WTC11 (cell line): ENCODE results near the gene RIPPLY2. TPM values are rescaled to one million over a fixed set of nuclear protein-coding genes. Genes with fewer than 3 reads are reported as not detected.
"Not testable (repeated sequence)": the region's sequence is repeated elsewhere in the genome, so short reads cannot be mapped to it uniquely, and the experiment has no call there.

Source experiments
- ATAC-seq: fragments of 200-7000 bp; cut with Tn5 transposase; 2 replicates; pipeline ENCODE4 v1.10.0; 2021; ENCODE audit warnings: mild to moderate bottlenecking, moderate library complexity
- CTCF ChIA-PET: fragments of 300-600 bp; sonication (Branson Sonifier 250); formaldehyde crosslinking; loops from one replicate; lab custom pipeline; 2021; ENCODE audit warnings: antibody characterized with exemption; lab: Charles Lee
- POLR2A ChIA-PET: fragments of 350-600 bp; sonication (Branson Sonifier 250); formaldehyde crosslinking; loops from one replicate; lab custom pipeline; 2021; ENCODE audit warnings: antibody characterized with exemption; lab: Charles Lee
- DNase-seq: peaks from one replicate; pipeline ENCODE4 v3.0.0; 2021; ENCODE audit warnings: low spot score
- H3K27ac Mint-ChIP-seq: 2 replicates; pipeline ENCODE4 v1.8.0; 2021; ENCODE audit warnings: mixed read lengths
- H3K27me3 Mint-ChIP-seq: 2 replicates; pipeline ENCODE4 v1.8.0; 2021; ENCODE audit warnings: low read depth, mild to moderate bottlenecking, moderate library complexity, mixed read lengths
- H3K36me3 Mint-ChIP-seq: 2 replicates; pipeline ENCODE4 v1.8.0; 2021; ENCODE audit warnings: mixed read lengths
- H3K4me1 Mint-ChIP-seq: 2 replicates; pipeline ENCODE4 v1.8.0; 2022; ENCODE audit warnings: mixed read lengths
- H3K4me3 Mint-ChIP-seq: 2 replicates; pipeline ENCODE4 v1.8.0; 2021; ENCODE audit warnings: mild to moderate bottlenecking, moderate library complexity, mixed read lengths
- H3K9me3 Mint-ChIP-seq: 2 replicates; pipeline ENCODE4 v1.8.0; 2021; ENCODE audit warnings: mixed read lengths
- ATF1 ChIP-seq: sonication (generic); formaldehyde crosslinking; IDR thresholded peaks from 2 replicates; pipeline ENCODE4 v1.8.1; 2023; ENCODE audit warnings: mild to moderate bottlenecking, moderate library complexity, missing genetic modification reagents
- ELF4 ChIP-seq: sonication (generic); formaldehyde crosslinking; IDR thresholded peaks from 2 replicates; pipeline ENCODE4 v1.8.1; 2022; ENCODE audit warnings: low read depth, mild to moderate bottlenecking, moderate library complexity, missing genetic modification reagents
- ESRRA ChIP-seq: sonication (generic); formaldehyde crosslinking; IDR thresholded peaks from 2 replicates; pipeline ENCODE4 v1.8.1; 2022; ENCODE audit warnings: mild to moderate bottlenecking, missing genetic modification reagents, borderline replicate concordance
- ETV6 ChIP-seq: sonication (generic); formaldehyde crosslinking; IDR thresholded peaks from 2 replicates; pipeline ENCODE4 v1.8.1; 2022; ENCODE audit warnings: mild to moderate bottlenecking, missing genetic modification reagents
- GABPB1 ChIP-seq: sonication (generic); formaldehyde crosslinking; IDR thresholded peaks from 2 replicates; pipeline ENCODE4 v1.8.1; 2023; ENCODE audit warnings: mild to moderate bottlenecking, missing genetic modification reagents
- GRHL2 ChIP-seq: fragments of 250-450 bp; sonication (Bioruptor Pico); IDR thresholded peaks from 2 replicates; pipeline ENCODE4 v1.8.0; 2022; ENCODE audit warnings: mild to moderate bottlenecking, moderate library complexity; ENCODE audit not compliant: insufficient replicate concordance, severe bottlenecking
- JAZF1 ChIP-seq: fragments of 250-450 bp; sonication (Bioruptor Pico); IDR thresholded peaks from 2 replicates; pipeline ENCODE4 v1.9.0; 2021; ENCODE audit warnings: moderate library complexity, mild to moderate bottlenecking, inconsistent platforms
- JUN ChIP-seq: sonication (generic); formaldehyde crosslinking; IDR thresholded peaks from 2 replicates; pipeline ENCODE4 v1.8.0; 2023; ENCODE audit warnings: mild to moderate bottlenecking, missing genetic modification reagents
- NR2C2 ChIP-seq: sonication (generic); formaldehyde crosslinking; IDR thresholded peaks from 2 replicates; pipeline ENCODE4 v1.8.0; 2022; ENCODE audit warnings: mild to moderate bottlenecking, missing genetic modification reagents
- NR3C1 ChIP-seq: sonication (generic); formaldehyde crosslinking; conservative IDR thresholded peaks from 2 replicates; pipeline ENCODE4 v1.8.1; 2023; ENCODE audit warnings: low read depth, mild to moderate bottlenecking, missing genetic modification reagents
- PRRX2 ChIP-seq: fragments of 250-450 bp; sonication (Bioruptor Pico); IDR thresholded peaks from 2 replicates; pipeline ENCODE4 v1.8.0; 2021; ENCODE audit warnings: mild to moderate bottlenecking
- RELA ChIP-seq: sonication (generic); formaldehyde crosslinking; IDR thresholded peaks from 2 replicates; pipeline ENCODE4 v1.8.1; 2022; ENCODE audit warnings: missing genetic modification reagents, mild to moderate bottlenecking, borderline replicate concordance
- SOX15 ChIP-seq: fragments of 250-450 bp; sonication (Bioruptor Pico); IDR thresholded peaks from 2 replicates; pipeline ENCODE4 v1.9.0; 2021; ENCODE audit warnings: mild to moderate bottlenecking
- TCF7 ChIP-seq: sonication (generic); formaldehyde crosslinking; IDR thresholded peaks from 2 replicates; pipeline ENCODE4 v1.8.0; 2022; ENCODE audit warnings: mild to moderate bottlenecking, low read depth, missing genetic modification reagents, moderate library complexity
- TEAD1 ChIP-seq: sonication (generic); formaldehyde crosslinking; IDR thresholded peaks from 2 replicates; pipeline ENCODE4 v1.8.0; 2022; ENCODE audit warnings: mild to moderate bottlenecking, missing genetic modification reagents
- ZNF423 ChIP-seq: fragments of 250-450 bp; sonication (Bioruptor Pico); IDR thresholded peaks from 2 replicates; pipeline ENCODE4 v2.1.2; 2022; ENCODE audit warnings: mild to moderate bottlenecking, moderate library complexity
- total RNA-seq: library from RNA; stranded (reverse); gene quantifications from 3 replicates; pipeline ENCODE4 v1.2.3, GENCODE V29; 2021
- TF ChIP-seq, protein P1 (sequence below): sonication (generic); formaldehyde crosslinking; IDR thresholded peaks from 2 replicates; pipeline ENCODE4 v1.8.0; 2022; ENCODE audit warnings: mild to moderate bottlenecking, missing genetic modification reagents
- TF ChIP-seq, protein P2 (sequence below): sonication (generic); formaldehyde crosslinking; conservative IDR thresholded peaks from 2 replicates; pipeline ENCODE4 v1.8.1; 2023; ENCODE audit warnings: mild to moderate bottlenecking, low read depth, missing genetic modification reagents, moderate library complexity
- TF ChIP-seq, protein P3 (sequence below): sonication (generic); formaldehyde crosslinking; IDR thresholded peaks from 2 replicates; pipeline ENCODE4 v1.8.0; 2023; ENCODE audit warnings: mild to moderate bottlenecking, missing genetic modification reagents
- TF ChIP-seq, protein P4 (sequence below): fragments of 250-450 bp; sonication (Bioruptor Pico); IDR thresholded peaks from 2 replicates; pipeline ENCODE4 v1.8.0; 2021; ENCODE audit warnings: mild to moderate bottlenecking
- TF ChIP-seq, protein P5 (sequence below): sonication (generic); formaldehyde crosslinking; conservative IDR thresholded peaks from 2 replicates; pipeline ENCODE4 v1.8.1; 2022; ENCODE audit warnings: mild to moderate bottlenecking, missing genetic modification reagents
- TF ChIP-seq, protein P6 (sequence below): sonication (generic); formaldehyde crosslinking; IDR thresholded peaks from 2 replicates; pipeline ENCODE4 v1.8.1; 2022; ENCODE audit warnings: mild to moderate bottlenecking, missing genetic modification reagents, moderate library complexity, borderline replicate concordance

RIPPLY2 gene
- total RNA-seq, 1 experiment from 2014 or later = 0.66 TPM

DNA sequence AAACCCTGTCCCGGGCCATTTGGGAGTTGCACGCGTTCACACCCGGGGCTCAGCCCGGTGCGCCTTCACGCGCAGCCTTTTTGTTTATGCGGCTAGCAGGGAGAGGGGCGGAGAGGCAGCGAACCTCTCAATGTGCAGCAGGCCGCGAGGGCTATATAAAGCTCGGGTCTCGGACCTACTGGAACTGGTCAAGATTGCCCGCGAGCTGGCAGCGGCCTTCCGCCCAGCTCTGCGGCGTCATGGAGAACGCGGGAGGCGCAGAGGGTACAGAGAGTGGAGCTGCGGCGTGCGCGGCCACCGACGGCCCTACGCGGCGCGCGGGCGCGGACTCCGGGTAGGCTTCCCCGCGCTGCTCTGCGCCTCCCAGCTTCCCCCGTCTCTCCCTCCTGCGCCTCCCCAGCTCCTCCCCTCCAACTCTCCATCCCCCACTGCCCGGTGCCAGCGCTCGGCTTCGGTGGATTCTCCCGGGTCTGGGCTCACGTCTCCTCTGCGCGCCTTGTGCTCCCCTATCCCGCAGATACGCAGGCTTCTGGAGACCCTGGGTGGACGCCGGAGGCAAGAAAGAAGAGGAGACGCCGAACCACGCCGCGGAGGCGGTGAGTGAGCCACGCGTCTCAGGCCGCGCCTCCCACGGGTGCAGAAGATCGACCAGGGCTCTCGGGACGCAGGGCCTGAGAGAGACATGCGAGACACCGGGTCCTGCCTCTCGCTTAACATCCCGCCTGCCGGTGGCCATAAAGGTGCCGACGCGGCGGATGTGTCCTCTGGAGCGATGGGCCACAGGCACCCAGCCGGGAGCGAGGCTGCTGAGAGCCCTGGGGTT lies at the start of gene RIPPLY2 (continued):
- TF ChIP-seq ATF1 (no peak), TCF7 (CRISPR knock-in tag) (no peak), ZNF423 (no peak), PRRX2 (CRISPR knock-in tag) (no peak), GRHL2 (CRISPR knock-in tag) (no peak), TEAD1 (CRISPR knock-in tag) (0 out of 2 replicates have a peak, but pooled peaks have one; percentile 47), SOX15 (CRISPR knock-in tag) (no peak), JAZF1 (no peak), NR2C2 (CRISPR knock-in tag) (no peak)
- TF ChIP-seq, protein P1, sequence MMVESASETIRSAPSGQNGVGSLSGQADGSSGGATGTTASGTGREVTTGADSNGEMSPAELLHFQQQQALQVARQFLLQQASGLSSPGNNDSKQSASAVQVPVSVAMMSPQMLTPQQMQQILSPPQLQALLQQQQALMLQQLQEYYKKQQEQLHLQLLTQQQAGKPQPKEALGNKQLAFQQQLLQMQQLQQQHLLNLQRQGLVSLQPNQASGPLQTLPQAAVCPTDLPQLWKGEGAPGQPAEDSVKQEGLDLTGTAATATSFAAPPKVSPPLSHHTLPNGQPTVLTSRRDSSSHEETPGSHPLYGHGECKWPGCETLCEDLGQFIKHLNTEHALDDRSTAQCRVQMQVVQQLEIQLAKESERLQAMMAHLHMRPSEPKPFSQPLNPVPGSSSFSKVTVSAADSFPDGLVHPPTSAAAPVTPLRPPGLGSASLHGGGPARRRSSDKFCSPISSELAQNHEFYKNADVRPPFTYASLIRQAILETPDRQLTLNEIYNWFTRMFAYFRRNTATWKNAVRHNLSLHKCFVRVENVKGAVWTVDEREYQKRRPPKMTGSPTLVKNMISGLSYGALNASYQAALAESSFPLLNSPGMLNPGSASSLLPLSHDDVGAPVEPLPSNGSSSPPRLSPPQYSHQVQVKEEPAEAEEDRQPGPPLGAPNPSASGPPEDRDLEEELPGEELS (CRISPR knock-in tag) = peak; percentile 53; the same call in 1 of the 2 replicates
- TF ChIP-seq, protein P2, sequence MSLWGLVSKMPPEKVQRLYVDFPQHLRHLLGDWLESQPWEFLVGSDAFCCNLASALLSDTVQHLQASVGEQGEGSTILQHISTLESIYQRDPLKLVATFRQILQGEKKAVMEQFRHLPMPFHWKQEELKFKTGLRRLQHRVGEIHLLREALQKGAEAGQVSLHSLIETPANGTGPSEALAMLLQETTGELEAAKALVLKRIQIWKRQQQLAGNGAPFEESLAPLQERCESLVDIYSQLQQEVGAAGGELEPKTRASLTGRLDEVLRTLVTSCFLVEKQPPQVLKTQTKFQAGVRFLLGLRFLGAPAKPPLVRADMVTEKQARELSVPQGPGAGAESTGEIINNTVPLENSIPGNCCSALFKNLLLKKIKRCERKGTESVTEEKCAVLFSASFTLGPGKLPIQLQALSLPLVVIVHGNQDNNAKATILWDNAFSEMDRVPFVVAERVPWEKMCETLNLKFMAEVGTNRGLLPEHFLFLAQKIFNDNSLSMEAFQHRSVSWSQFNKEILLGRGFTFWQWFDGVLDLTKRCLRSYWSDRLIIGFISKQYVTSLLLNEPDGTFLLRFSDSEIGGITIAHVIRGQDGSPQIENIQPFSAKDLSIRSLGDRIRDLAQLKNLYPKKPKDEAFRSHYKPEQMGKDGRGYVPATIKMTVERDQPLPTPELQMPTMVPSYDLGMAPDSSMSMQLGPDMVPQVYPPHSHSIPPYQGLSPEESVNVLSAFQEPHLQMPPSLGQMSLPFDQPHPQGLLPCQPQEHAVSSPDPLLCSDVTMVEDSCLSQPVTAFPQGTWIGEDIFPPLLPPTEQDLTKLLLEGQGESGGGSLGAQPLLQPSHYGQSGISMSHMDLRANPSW (CRISPR knock-in tag) = no peak
- TF ChIP-seq, protein P3, sequence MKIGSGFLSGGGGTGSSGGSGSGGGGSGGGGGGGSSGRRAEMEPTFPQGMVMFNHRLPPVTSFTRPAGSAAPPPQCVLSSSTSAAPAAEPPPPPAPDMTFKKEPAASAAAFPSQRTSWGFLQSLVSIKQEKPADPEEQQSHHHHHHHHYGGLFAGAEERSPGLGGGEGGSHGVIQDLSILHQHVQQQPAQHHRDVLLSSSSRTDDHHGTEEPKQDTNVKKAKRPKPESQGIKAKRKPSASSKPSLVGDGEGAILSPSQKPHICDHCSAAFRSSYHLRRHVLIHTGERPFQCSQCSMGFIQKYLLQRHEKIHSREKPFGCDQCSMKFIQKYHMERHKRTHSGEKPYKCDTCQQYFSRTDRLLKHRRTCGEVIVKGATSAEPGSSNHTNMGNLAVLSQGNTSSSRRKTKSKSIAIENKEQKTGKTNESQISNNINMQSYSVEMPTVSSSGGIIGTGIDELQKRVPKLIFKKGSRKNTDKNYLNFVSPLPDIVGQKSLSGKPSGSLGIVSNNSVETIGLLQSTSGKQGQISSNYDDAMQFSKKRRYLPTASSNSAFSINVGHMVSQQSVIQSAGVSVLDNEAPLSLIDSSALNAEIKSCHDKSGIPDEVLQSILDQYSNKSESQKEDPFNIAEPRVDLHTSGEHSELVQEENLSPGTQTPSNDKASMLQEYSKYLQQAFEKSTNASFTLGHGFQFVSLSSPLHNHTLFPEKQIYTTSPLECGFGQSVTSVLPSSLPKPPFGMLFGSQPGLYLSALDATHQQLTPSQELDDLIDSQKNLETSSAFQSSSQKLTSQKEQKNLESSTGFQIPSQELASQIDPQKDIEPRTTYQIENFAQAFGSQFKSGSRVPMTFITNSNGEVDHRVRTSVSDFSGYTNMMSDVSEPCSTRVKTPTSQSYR (CRISPR knock-in tag) = 0 out of 2 replicates have a peak, but pooled peaks have one; percentile 1
- TF ChIP-seq, all 79 proteins: peak for 15

DNA sequence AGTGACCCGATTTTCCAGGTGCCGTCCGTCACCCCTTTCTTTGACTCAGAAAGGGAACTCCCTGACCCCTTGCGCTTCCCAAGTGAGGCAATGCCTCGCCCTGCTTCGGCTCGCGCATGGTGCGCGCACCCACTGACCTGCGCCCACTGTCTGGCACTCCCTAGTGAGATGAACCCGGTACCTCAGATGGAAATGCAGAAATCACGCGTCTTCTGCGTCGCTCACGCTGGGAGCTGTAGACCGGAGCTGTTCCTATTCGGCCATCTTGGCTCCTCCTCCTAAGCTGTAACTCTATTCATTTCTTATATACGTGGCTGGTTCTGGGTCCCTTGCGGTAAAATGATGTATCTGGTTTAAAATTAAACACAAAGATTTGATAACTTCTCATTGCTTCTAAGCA lies 49.7 kb upstream of the RIPPLY2 start:
- H3K27ac Mint-ChIP-seq = 0 out of 2 replicates have a peak overlapping the region, but pooled peaks have one; percentile 41
- DNase-seq, H3K27me3 Mint-ChIP-seq, ATAC-seq, H3K4me1 Mint-ChIP-seq, POLR2A ChIA-PET, H3K36me3 Mint-ChIP-seq, CTCF ChIA-PET, H3K9me3 Mint-ChIP-seq: not testable (repeated sequence)
- peak overlapping the region; percentile 53 for H3K4me3 Mint-ChIP-seq

DNA sequence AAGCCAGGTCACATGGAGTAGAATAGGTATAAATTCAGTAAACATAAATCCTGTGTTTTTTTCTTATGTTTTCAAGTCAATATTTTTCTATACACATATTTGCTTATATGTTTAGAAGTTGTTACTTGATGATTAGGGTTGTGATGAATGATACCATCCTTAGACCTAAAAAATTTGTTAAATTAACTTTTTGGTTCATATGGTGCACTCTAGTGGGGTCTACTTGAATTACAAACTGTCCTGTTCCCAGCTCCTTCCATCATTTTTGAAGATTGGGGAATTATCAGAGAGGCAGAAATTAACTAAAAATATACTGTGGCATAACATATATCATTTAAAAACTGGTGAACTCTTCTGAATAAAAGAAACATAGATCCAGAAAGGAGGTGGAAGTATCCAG lies 48.3 kb upstream of the RIPPLY2 start:
- peaks cover 7% of the 10 kb centered on the region for H3K36me3 Mint-ChIP-seq
- no peak overlapping the region for H3K4me3 Mint-ChIP-seq
- H3K4me1 Mint-ChIP-seq = peaks cover 6% of the 10 kb centered on the region
- DNase-seq (no peak), ATAC-seq (peak; percentile 43)
- CTCF ChIA-PET = interaction anchor here (0.8 to 2.0 kb wide), 5 partner anchors 18 to 269 kb away, joined by 3 to 18 read pairs (median 3); partner anchors contain the start of gene SNAP91
- POLR2A ChIA-PET = no interaction called here
- peaks cover 4% of the 10 kb centered on the region for H3K9me3 Mint-ChIP-seq
- H3K27ac Mint-ChIP-seq = no peak overlapping the region
- peaks cover 5% of the 10 kb centered on the region; the same call in 1 of the 2 replicates for H3K27me3 Mint-ChIP-seq
- TF ChIP-seq TCF7 (CRISPR knock-in tag) (no peak), RELA (CRISPR knock-in tag) (no peak), ETV6 (no peak), ELF4 (CRISPR knock-in tag) (no peak), JUN (CRISPR knock-in tag) (no peak), ESRRA (CRISPR knock-in tag) (no peak), GABPB1 (CRISPR knock-in tag) (no peak), NR3C1 (CRISPR knock-in tag) (no peak)
- TF ChIP-seq, protein P4, sequence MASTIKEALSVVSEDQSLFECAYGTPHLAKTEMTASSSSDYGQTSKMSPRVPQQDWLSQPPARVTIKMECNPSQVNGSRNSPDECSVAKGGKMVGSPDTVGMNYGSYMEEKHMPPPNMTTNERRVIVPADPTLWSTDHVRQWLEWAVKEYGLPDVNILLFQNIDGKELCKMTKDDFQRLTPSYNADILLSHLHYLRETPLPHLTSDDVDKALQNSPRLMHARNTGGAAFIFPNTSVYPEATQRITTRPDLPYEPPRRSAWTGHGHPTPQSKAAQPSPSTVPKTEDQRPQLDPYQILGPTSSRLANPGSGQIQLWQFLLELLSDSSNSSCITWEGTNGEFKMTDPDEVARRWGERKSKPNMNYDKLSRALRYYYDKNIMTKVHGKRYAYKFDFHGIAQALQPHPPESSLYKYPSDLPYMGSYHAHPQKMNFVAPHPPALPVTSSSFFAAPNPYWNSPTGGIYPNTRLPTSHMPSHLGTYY (CRISPR knock-in tag) = no peak
- TF ChIP-seq, protein P5, sequence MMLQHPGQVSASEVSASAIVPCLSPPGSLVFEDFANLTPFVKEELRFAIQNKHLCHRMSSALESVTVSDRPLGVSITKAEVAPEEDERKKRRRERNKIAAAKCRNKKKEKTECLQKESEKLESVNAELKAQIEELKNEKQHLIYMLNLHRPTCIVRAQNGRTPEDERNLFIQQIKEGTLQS (CRISPR knock-in tag) = no peak
- TF ChIP-seq, protein P6, sequence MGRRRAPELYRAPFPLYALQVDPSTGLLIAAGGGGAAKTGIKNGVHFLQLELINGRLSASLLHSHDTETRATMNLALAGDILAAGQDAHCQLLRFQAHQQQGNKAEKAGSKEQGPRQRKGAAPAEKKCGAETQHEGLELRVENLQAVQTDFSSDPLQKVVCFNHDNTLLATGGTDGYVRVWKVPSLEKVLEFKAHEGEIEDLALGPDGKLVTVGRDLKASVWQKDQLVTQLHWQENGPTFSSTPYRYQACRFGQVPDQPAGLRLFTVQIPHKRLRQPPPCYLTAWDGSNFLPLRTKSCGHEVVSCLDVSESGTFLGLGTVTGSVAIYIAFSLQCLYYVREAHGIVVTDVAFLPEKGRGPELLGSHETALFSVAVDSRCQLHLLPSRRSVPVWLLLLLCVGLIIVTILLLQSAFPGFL (CRISPR knock-in tag) = no peak
